Lung (tissue), 12 donors: ENCODE measurements around the gene ENTHD1. TPM values are rescaled to one million over a fixed set of nuclear protein-coding genes. Genes with fewer than 3 reads are reported as not detected.
A peak's percentile ranks its signal among the peaks of the same experiment; 100 is the strongest.

Experiments used
- ATAC-seq: fragments of 200-7000 bp; cut with Tn5 transposase; one replicate; pipeline ENCODE4 v1.9.1; 2020; ENCODE audit warnings: moderate number of reproducible peaks; ENCODE audit not compliant: insufficient read depth, low FRiP score
- DNase-seq, 3 donors: peaks; one replicate each; pipeline ENCODE4 v3.0.0-alpha.2; 2013 to 2017
- H3K27ac ChIP-seq, 2 donors: one replicate each; pipeline ENCODE4 v1.5.1; 2013; ENCODE audit warnings: mild to moderate bottlenecking in 2 of 2, moderate library complexity in 2 of 2, control low read depth in 1 of 2, inconsistent platforms in 1 of 2, low read depth in 1 of 2, low read length in 1 of 2
- H3K27me3 ChIP-seq, 3 donors: one replicate each; pipeline ENCODE4 v1.5.1; 2013; ENCODE audit warnings: low read length in 2 of 3; ENCODE audit not compliant: control insufficient read depth in 3 of 3, insufficient read depth in 3 of 3
- H3K36me3 ChIP-seq, 4 donors: one replicate each; pipeline ENCODE4 v1.5.1; 2013; ENCODE audit warnings: low read length in 4 of 4, mild to moderate bottlenecking in 1 of 4, moderate library complexity in 1 of 4; ENCODE audit not compliant: control insufficient read depth in 4 of 4, insufficient read depth in 4 of 4
- H3K4me1 ChIP-seq, 5 donors: one replicate each; pipeline ENCODE4 v1.5.1; 2013; ENCODE audit warnings: low read length in 5 of 5, mild to moderate bottlenecking in 2 of 5, moderate library complexity in 1 of 5; ENCODE audit not compliant: control insufficient read depth in 5 of 5, insufficient read depth in 5 of 5
- H3K4me3 ChIP-seq: one replicate; pipeline ENCODE4 v1.5.1; 2013; ENCODE audit warnings: mild to moderate bottlenecking, control low read depth, moderate library complexity
- H3K9ac ChIP-seq, 2 donors: one replicate each; pipeline ENCODE4 v1.5.1; 2013; ENCODE audit warnings: low read length in 2 of 2, control low read depth in 1 of 2; ENCODE audit not compliant: insufficient read depth in 1 of 2
- H3K9me3 ChIP-seq, 4 donors: one replicate each; pipeline ENCODE4 v1.5.1; 2013; ENCODE audit warnings: low read length in 3 of 4, mild to moderate bottlenecking in 1 of 4, moderate library complexity in 1 of 4; ENCODE audit not compliant: control insufficient read depth in 4 of 4, insufficient read depth in 3 of 4
- WGBS, 2 donors: extraction: QIAGEN DNeasy Blood & Tissue Kit; methylation state at CpG; one replicate each; pipeline ENCODE4 v1.1.7; 2013; 5-methylcytosine and 5-hydroxymethylcytosine counted together
- polyA plus RNA-seq, 2 donors: library from polyadenylated mRNA; stranded (reverse); fragments of 200-250 nt; gene quantifications; one replicate each; pipeline ENCODE4 v1.2.1, GENCODE V29; 2013
- total RNA-seq, 2 donors: library from RNA; depleted of rRNA in 1 of 2; stranded (reverse); fragments of >200 nt in 1 of 2; gene quantifications; one replicate each; pipeline ENCODE4 v1.2.1, GENCODE V29; 2014 to 2021
- TF ChIP-seq, protein P1 (sequence below): IDR thresholded peaks from 2 replicates; pipeline ENCODE4 v1.5.1; 2012; ENCODE audit warnings: mild to moderate bottlenecking; ENCODE audit errors: control extremely low read depth, extremely low read depth
- donor health status: control.
- donor health status: control.
- donor health status: Bipolar disorder and iron deficiency.
- donor health status: healthy.
- donor health status: DM: yes; HTN: yes; CAD: no.

ENTHD1 gene
- total and polyA plus RNA-seq, 4 donors: 0.04 to 0.15 TPM; not detected in 2

DNA sequence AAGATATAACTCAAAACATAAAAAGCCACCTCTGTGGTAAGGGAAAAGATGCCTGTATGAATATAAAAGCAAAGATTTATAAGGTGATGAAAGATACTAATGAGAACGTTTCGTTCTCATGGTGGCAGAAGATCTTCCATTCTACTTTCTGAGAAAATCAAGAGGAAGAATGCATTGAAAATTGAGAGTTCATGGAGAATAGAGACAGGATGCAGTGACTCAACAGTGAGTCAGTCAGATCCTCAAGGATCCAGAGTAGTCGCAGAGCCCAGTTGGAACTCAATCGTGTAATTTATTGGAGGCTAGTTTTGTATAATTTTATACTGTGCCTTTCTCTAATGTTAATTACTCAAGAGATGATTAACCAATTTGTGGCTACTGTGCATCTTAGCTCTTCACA, 73.3 kb downstream of the ENTHD1 start:
- Histone ChIP-seq H3K36me3 (no peaks in the 10 kb centered on the region), H3K4me3 (no peak overlapping the region), H3K27ac (no peak overlapping the region), H3K27me3 (peaks cover 3 to 39% (median 20%) of the 10 kb centered on the region in 3 donors), H3K9ac (no peak overlapping the region), H3K4me1 (no peaks in the 10 kb centered on the region), H3K9me3 (no peaks in the 10 kb centered on the region)
- no peak for DNase-seq
- ATAC-seq: no peak
- 60 to 88% methylated on average over 4 of the region's 4 CpGs for WGBS, 2 donors
- TF ChIP-seq, protein P1, sequence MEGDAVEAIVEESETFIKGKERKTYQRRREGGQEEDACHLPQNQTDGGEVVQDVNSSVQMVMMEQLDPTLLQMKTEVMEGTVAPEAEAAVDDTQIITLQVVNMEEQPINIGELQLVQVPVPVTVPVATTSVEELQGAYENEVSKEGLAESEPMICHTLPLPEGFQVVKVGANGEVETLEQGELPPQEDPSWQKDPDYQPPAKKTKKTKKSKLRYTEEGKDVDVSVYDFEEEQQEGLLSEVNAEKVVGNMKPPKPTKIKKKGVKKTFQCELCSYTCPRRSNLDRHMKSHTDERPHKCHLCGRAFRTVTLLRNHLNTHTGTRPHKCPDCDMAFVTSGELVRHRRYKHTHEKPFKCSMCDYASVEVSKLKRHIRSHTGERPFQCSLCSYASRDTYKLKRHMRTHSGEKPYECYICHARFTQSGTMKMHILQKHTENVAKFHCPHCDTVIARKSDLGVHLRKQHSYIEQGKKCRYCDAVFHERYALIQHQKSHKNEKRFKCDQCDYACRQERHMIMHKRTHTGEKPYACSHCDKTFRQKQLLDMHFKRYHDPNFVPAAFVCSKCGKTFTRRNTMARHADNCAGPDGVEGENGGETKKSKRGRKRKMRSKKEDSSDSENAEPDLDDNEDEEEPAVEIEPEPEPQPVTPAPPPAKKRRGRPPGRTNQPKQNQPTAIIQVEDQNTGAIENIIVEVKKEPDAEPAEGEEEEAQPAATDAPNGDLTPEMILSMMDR: no peak

DNA sequence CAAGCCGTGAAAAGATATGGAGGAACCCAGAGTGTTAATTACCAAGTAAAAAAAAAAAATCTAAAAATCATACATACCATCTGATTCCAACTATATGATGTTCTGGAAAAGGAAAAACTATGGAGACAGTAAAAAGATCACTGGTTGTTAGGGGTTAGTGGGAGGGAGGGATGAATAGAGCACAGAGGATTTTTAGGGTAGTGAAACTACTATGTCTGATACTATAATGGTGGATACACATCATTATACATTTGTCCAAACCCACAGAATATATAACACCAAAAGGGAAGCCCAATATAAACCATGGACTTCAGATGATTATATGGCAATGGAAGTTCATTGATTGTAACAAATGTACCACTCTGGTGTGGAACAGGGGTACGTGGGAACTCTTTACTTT, 74.1 kb downstream of the ENTHD1 start:
- H3K36me3 ChIP-seq: no peaks in the 10 kb centered on the region
- WGBS, 2 donors: 81 to 89% methylated on average over 2 of the region's 2 CpGs

DNA sequence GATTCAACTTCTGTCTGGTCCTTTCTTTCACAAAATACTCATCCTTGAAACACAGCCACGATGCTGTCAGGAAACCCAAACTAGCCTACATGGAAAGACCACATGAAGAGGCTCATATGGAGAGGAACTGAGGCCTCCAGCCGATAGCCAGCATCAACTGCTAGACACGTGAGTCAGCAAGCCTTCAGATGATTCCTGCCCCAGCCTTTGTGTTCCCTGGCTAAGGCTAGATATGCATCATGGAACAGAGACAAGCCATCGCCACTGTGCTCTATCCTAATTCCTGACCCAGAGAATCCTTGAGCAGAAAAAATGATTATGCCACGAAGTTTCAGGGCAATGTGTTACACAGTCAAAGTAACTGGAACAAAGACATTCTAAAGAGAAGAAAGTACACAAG, 75.5 kb downstream of the ENTHD1 start:
- Histone ChIP-seq H3K27me3 (peaks cover 3 to 41% (median 20%) of the 10 kb centered on the region in 3 donors), H3K4me1 (no peaks in the 10 kb centered on the region), H3K9me3 (no peaks in the 10 kb centered on the region), H3K27ac (no peak overlapping the region), H3K9ac (no peak overlapping the region), H3K4me3 (no peak overlapping the region), H3K36me3 (no peaks in the 10 kb centered on the region)
- ATAC-seq (no peak), DNase-seq (no peak)
- TF ChIP-seq, protein P1: no peak
- 60 to 81% methylated on average over 5 of the region's 5 CpGs for WGBS, 2 donors

More for the DNA sequence above, 74.1 kb downstream of the ENTHD1 start:
- DNase-seq (no peak), ATAC-seq (no peak)
- Histone ChIP-seq H3K4me1 (no peaks in the 10 kb centered on the region), H3K9me3 (no peaks in the 10 kb centered on the region), H3K27ac (no peak overlapping the region), H3K27me3 (peaks cover 3 to 41% (median 20%) of the 10 kb centered on the region in 3 donors), H3K9ac (no peak overlapping the region), H3K4me3 (no peak overlapping the region)
- TF ChIP-seq, protein P1: no peak

DNA sequence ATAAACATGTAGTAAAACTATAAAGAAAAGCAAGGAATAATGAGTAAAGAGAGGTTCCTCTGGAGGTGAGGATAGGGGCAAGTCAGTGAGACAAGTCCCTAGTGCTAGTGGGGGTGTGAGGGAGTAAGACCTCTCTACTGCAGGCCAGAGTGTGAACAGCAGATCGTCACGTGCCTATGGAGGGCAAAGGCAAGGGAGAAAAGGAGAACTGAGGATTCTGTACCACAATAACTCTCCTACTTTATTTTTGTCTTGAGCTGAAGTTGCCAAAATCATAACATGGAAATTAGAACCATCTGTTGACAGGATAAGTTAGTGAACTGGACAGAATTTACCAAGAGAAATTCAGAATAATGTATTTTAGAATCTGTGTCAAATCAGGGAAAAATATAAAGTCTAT, 77.6 kb downstream of the ENTHD1 start:
- H3K9ac ChIP-seq: no peak overlapping the region
- TF ChIP-seq, protein P1: no peak
- H3K36me3 ChIP-seq: no peaks in the 10 kb centered on the region
- no peaks in the 10 kb centered on the region for H3K9me3 ChIP-seq
- no peak for ATAC-seq
- H3K27me3 ChIP-seq: peaks cover 3 to 38% (median 17%) of the 10 kb centered on the region in 3 donors
- DNase-seq: peak in 1 of 3 donors; percentile 2
- no peaks in the 10 kb centered on the region for H3K4me1 ChIP-seq
- H3K4me3 ChIP-seq: no peak overlapping the region
- no peak overlapping the region for H3K27ac ChIP-seq
- 20 to 34% methylated on average over 2 of the region's 2 CpGs for WGBS, 2 donors
